Neural crest cell (in vitro differentiated cells): ENCODE data around the gene RALGPS1. TPM values are rescaled to one million over a fixed set of nuclear protein-coding genes. Genes with fewer than 3 reads are reported as not detected.

Experiments
- DNase-seq: peaks from one replicate; pipeline ENCODE4 v3.0.0; 2021; ENCODE audit warnings: low read depth, mixed read lengths, low spot score
- H3K27ac Mint-ChIP-seq: one replicate; pipeline ENCODE4 v1.8.0; 2021; ENCODE audit warnings: mild to moderate bottlenecking, mixed read lengths; ENCODE audit not compliant: unreplicated experiment
- H3K27me3 Mint-ChIP-seq: 2 replicates; pipeline ENCODE4 v1.8.0; 2021; ENCODE audit warnings: low read depth, mild to moderate bottlenecking, mixed read lengths
- H3K36me3 Mint-ChIP-seq: 2 replicates; pipeline ENCODE4 v1.8.0; 2021; ENCODE audit warnings: low read depth, mild to moderate bottlenecking, mixed read lengths
- H3K4me1 Mint-ChIP-seq: 2 replicates; pipeline ENCODE4 v1.8.0; 2021; ENCODE audit warnings: mixed read lengths
- H3K4me3 Mint-ChIP-seq: one replicate; pipeline ENCODE4 v1.8.0; 2021; ENCODE audit warnings: mild to moderate bottlenecking, mixed read lengths
- H3K9me3 Mint-ChIP-seq: 2 replicates; pipeline ENCODE4 v1.8.0; 2021; ENCODE audit warnings: mixed read lengths
- total RNA-seq: library from RNA; stranded (reverse); gene quantifications from 2 replicates; pipeline ENCODE4 v1.2.1, GENCODE V29; 2021
- TF ChIP-seq, protein P1 (sequence below): fragments of 200-600 bp; sonication (generic); conservative IDR thresholded peaks from 2 replicates; pipeline ENCODE4 v1.5.0; 2021; ENCODE audit warnings: antibody characterized with exemption, mild to moderate bottlenecking

Gene RALGPS1
- total RNA-seq, 1 donor from 2014 or later: 11.7 TPM

- Mint-ChIP-seq H3K9me3 (no peaks in the 10 kb centered on the region), H3K27me3 (no peaks in the 10 kb centered on the region), H3K4me1 (no peaks in the 10 kb centered on the region), H3K27ac (no peak overlapping the region), H3K4me3 (no peak overlapping the region), H3K36me3 (no peaks in the 10 kb centered on the region)
- no peak for DNase-seq
- TF ChIP-seq, protein P1, sequence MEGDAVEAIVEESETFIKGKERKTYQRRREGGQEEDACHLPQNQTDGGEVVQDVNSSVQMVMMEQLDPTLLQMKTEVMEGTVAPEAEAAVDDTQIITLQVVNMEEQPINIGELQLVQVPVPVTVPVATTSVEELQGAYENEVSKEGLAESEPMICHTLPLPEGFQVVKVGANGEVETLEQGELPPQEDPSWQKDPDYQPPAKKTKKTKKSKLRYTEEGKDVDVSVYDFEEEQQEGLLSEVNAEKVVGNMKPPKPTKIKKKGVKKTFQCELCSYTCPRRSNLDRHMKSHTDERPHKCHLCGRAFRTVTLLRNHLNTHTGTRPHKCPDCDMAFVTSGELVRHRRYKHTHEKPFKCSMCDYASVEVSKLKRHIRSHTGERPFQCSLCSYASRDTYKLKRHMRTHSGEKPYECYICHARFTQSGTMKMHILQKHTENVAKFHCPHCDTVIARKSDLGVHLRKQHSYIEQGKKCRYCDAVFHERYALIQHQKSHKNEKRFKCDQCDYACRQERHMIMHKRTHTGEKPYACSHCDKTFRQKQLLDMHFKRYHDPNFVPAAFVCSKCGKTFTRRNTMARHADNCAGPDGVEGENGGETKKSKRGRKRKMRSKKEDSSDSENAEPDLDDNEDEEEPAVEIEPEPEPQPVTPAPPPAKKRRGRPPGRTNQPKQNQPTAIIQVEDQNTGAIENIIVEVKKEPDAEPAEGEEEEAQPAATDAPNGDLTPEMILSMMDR: no peak
Measured at GRCh38 chr9:126974594-126974993, 60.0 kb downstream of the RALGPS1 start.

- H3K36me3 Mint-ChIP-seq: no peaks in the 10 kb centered on the region
- H3K27ac Mint-ChIP-seq: no peak overlapping the region
- TF ChIP-seq, protein P1: no peak
- no peak for DNase-seq
- no peaks in the 10 kb centered on the region for H3K27me3 Mint-ChIP-seq
- H3K4me3 Mint-ChIP-seq: no peak overlapping the region
- H3K4me1 Mint-ChIP-seq: no peaks in the 10 kb centered on the region
- H3K9me3 Mint-ChIP-seq: no peaks in the 10 kb centered on the region
Measured at GRCh38 chr9:126975327-126976220, 61.0 kb downstream of the RALGPS1 start.

DNA sequence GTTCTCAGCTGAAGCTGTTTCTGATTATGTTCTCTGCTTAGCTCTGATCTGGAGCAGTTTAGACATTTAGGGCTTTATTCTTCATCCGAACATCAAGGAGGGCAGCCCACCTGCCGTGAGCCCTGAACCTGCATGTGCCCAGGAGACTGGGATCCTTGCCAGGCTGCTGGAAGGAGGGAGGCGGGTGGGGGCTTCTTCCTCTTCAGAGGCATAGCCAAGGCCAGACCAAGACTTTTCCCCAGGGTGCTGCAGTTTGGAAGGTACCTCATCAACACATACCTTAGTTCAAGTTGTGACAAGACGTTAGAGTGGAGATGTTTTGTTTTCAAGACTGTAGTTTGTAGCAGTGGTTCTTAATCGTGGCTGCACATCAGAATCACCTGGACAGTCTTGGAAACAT is 64.9 kb downstream of the RALGPS1 start:
- Mint-ChIP-seq H3K4me3 (no peak overlapping the region), H3K27me3 (no peaks in the 10 kb centered on the region), H3K27ac (peak overlapping the region; percentile 68), H3K4me1 (no peaks in the 10 kb centered on the region), H3K9me3 (no peaks in the 10 kb centered on the region), H3K36me3 (no peaks in the 10 kb centered on the region)
- TF ChIP-seq, protein P1: no peak
- DNase-seq: no peak

DNA sequence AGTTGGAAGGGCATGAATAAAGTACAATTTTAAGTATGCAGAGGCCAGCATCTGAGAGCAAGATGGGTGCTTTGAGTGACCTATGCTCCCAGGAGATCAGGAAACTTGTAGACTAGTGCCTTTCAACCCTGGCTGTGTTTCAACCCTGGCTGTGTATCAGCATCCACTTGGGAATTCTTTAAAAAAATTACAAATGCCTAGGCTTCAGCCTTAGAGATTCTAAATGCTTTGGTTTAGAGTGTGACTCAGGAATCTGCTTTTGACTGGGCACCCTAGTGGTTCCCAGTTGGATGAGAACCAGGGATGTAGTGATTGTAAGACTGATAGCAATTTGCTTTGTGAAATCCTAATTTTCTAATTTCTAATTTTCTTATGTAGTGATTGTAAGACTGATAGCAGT is 65.6 kb downstream of the RALGPS1 start:
- TF ChIP-seq, protein P1: no peak
- no peak overlapping the region for H3K27ac Mint-ChIP-seq
- no peak overlapping the region for H3K4me3 Mint-ChIP-seq
- no peaks in the 10 kb centered on the region for H3K9me3 Mint-ChIP-seq
- no peaks in the 10 kb centered on the region for H3K4me1 Mint-ChIP-seq
- no peaks in the 10 kb centered on the region for H3K36me3 Mint-ChIP-seq
- H3K27me3 Mint-ChIP-seq: no peaks in the 10 kb centered on the region
- no peak for DNase-seq

DNA sequence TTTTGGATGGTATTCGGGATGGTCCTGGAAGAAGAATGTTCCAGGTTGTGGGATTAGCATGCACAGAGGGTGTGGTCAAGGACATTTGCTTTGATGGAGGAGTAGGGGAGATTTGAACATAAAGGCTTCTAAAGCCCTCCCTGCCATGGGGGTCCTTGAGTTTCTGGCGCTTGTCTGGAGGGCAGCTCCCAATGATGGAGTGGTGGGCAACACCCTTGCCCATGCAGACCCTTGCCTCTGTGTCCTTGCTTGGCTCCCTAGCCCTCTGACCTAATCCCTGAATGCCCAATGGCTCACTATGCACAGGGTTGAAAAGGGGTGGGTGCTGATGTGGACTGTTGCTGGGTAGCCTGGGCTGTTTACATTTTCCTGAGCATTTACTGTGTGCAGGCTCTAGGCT is 66.6 kb downstream of the RALGPS1 start:
- no peak for DNase-seq
- TF ChIP-seq, protein P1: no peak
- no peaks in the 10 kb centered on the region for H3K4me1 Mint-ChIP-seq
- no peaks in the 10 kb centered on the region for H3K27me3 Mint-ChIP-seq
- H3K4me3 Mint-ChIP-seq: no peak overlapping the region
- no peaks in the 10 kb centered on the region for H3K36me3 Mint-ChIP-seq
- no peak overlapping the region for H3K27ac Mint-ChIP-seq
- no peaks in the 10 kb centered on the region for H3K9me3 Mint-ChIP-seq
